ENCODE measurements around the gene EPPIN.

EPPIN gene

GRCh38 chr20:45527294-45527693, 19.9 kb downstream of the EPPIN start:
- DNase-seq = no peak

- DNase-seq = no peak
These were observed 23.4 kb downstream of the EPPIN start for GRCh38 chr20:45523821-45524220.

GRCh38 chr20:45518282-45518681, 28.9 kb downstream of the EPPIN start:
- no peak for DNase-seq

- no peak for DNase-seq
These were observed 31.9 kb downstream of the EPPIN start, which contains the start of gene SPINT3 for GRCh38 chr20:45515147-45515913. TSS of gene SPINT3 (minus strand) at chr20:45515622. CDS start at chr20:45515608, 14 bp downstream.

- no peak for DNase-seq
These were observed 36.8 kb downstream of the EPPIN start for GRCh38 chr20:45510242-45510862.

GRCh38 chr20:45509091-45509490, 38.1 kb downstream of the EPPIN start:
- no peak for DNase-seq

- DNase-seq = no peak
These were observed 38.9 kb downstream of the EPPIN start for GRCh38 chr20:45508068-45508886.

- DNase-seq = no peak
These were observed 40.0 kb downstream of the EPPIN start for GRCh38 chr20:45507011-45507820.

GRCh38 chr20:45506398-45506797, 40.8 kb downstream of the EPPIN start:
- no peak for DNase-seq

GRCh38 chr20:45503403-45503802, 43.8 kb downstream of the EPPIN start:
- no peak for DNase-seq

GRCh38 chr20:45502561-45502960, 44.6 kb downstream of the EPPIN start:
- no peak for DNase-seq

GRCh38 chr20:45501600-45501999, 45.6 kb downstream of the EPPIN start:
- DNase-seq = no peak

GRCh38 chr20:45500022-45500421, 47.2 kb downstream of the EPPIN start:
- no peak for DNase-seq

- DNase-seq = no peak
These were observed 49.2 kb downstream of the EPPIN start for GRCh38 chr20:45497971-45498494.

GRCh38 chr20:45496166-45496565, 51.0 kb downstream of the EPPIN start:
- DNase-seq = no peak

- no peak for DNase-seq
These were observed 51.7 kb downstream of the EPPIN start for GRCh38 chr20:45495501-45495941.

Data from 8988T (cell line).